Putamen (tissue), 1 donor: Measurements from ENCODE around the gene CAPG.

ENCODE experiments used
- DNase-seq: peaks from one replicate; pipeline ENCODE4 v3.0.0-alpha.2; 2016; ENCODE audit warnings: low spot score

CAPG gene

DNA sequence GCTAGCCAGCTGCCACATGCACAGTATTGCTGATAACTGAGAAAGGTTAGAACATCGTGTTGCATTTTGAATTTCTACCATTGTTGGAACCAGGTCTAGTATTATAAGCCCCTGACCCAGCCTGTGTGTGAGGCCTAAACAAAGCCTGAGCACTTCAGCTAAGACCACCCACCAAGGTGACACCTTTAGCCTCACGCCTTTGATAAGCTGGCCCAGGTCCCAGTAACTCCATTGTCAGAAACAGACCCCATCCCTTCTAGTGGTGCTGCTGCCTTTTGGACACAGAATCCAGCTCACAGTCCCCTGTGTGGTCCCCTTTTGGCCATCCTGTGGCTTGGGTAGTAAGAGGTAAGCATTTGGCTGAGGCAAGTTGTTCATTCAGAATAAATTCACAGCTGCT, 54.0 kb downstream of the CAPG start:
- no peak for DNase-seq

GRCh38 chr2:85355521-85355920, 54.6 kb downstream of the CAPG start:
- no peak for DNase-seq

- DNase-seq = no peak
Measured at GRCh38 chr2:85355073-85355410, 55.1 kb downstream of the CAPG start.

DNA sequence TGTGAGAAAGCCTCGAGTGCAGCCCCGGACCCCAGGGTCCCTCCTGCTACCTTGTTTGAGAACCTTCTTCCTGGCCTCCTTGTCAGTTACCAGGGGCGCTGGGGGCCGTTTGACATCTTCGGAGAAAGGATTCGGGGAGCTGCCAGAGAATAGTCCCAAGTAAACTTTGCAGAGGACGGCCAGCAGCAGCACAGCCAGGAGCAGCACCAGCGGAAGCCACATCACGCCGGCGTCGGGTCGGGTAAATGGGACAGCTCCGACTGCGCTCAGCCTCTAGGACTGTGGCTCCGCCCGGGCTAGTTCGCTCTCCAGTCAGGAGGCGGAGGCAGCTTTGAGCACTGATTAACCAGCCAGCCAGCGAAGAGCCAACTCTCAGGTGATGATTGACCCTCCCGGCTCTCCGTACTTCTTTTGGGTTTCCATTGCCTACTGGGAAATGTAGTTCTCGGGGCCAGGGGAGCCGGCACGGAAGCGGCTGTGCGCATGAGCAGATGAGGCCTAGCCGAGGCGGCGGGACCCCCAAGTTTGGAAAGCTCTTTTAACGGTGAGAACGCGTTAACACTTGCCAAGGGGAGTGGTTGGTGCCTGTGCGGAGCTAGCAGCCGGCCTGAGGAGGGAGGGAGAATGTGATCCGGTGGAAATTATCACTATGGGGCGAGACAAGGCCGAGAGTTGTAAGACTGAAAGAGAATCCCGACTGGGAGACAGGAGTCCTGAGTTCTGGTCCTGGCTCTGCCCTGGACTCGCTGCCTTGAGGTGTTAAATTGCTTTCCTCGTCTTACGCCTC, 55.7 kb downstream of the CAPG start, which contains the start of the genes ELMOD3 and RETSAT:
Gene ELMOD3, plus strand, starts transcription at position 484 of the 787 bp plus-strand sequence. CDS start 2,430 bp downstream, outside the sequence.
Gene RETSAT, minus strand, starts transcription at position 243 of the 787 bp plus-strand sequence. Its CDS starts 21 bp downstream, at position 222.
- peak; percentile 98 for DNase-seq

GRCh38 chr2:85353876-85354285, 56.3 kb downstream of the CAPG start:
- peak; percentile 11 for DNase-seq

- DNase-seq = no peak
Measured at GRCh38 chr2:85347599-85347998, 62.6 kb downstream of the CAPG start.
